Measurements from ENCODE around the gene EPB41L1.

EPB41L1 gene

DNA sequence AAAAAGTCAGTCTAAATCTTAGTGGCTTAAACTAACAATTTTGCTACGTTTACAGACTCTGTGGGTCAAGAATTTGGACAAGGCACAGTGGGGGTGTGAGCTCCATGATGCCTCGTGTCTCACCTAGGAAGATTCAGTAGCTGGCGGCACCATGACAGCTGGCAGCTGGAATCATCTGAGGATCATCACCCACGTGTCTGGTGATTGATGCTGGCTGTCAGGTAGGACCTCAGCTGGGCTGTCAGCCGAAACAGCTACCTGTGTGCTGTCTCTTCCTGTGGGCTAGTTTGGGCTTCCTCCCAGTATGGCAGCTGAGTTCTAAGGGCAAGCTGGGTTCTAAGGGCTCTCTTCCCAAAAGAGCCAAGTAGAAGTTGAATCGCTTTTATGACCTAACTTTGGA is 125.2 kb downstream of the EPB41L1 start:
- Histone ChIP-seq H3K9ac (ENCODE audit: low read depth, low read length) (no peak overlapping the region), H3K4me3 (ENCODE audit: low read length) (no peak overlapping the region), H3K36me3 (ENCODE audit: insufficient read depth, low read length) (no peaks in the 10 kb centered on the region), H3K9me3 (replicated peaks; ENCODE audit: low read length) (no peaks in the 10 kb centered on the region), H3K27me3 (ENCODE audit: control insufficient read depth, insufficient read depth, low read length) (peaks cover 80% of the 10 kb centered on the region), H3K4me1 (ENCODE audit: control insufficient read depth, insufficient read depth, low read length) (no peaks in the 10 kb centered on the region), H3K4me2 (ENCODE audit: low read length) (no peak overlapping the region)

DNA sequence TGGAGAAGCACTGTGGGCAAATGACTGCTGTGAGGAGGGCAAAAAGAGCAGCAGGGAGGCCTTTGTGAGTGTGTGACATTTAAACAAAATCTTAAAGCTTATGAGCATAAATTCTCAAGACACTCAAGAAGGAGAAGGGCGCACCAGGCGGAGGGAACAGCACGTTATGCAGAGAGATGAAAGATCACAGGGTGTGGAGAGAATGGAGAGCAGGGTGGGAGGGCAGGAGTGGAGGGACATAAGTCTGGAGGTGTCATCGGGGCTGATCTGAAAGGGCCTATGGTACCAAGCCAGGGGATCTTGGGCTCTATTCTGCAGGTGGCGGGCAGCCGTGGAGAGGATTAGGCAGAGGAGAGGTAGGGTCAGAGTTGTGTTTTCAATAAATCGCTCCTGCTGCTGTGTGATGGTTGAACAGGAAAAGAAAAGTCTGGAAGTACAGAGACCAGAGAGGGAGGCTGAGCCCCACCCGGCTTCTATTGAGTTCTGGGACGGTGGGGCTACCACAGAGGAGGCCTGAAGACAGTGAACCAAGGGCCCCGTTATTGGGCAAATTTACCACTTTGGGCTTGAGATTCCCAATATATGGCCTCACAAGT is 127.3 kb downstream of the EPB41L1 start:
- H3K36me3 ChIP-seq (ENCODE audit: insufficient read depth, low read length): no peaks in the 10 kb centered on the region
- no peak overlapping the region for H3K4me2 ChIP-seq (ENCODE audit: low read length)
- no peaks in the 10 kb centered on the region for H3K9me3 ChIP-seq (replicated peaks; ENCODE audit: low read length)
- H3K27me3 ChIP-seq (ENCODE audit: control insufficient read depth, insufficient read depth, low read length): peaks cover 78% of the 10 kb centered on the region
- no peak overlapping the region for H3K9ac ChIP-seq (ENCODE audit: low read depth, low read length)
- no peaks in the 10 kb centered on the region for H3K4me1 ChIP-seq (ENCODE audit: control insufficient read depth, insufficient read depth, low read length)
- H3K4me3 ChIP-seq (ENCODE audit: low read length): no peak overlapping the region

Data from skeletal muscle satellite cell (primary cell).